ENCODE results near the gene TMPRSS11E. TPM values are rescaled to one million over a fixed set of nuclear protein-coding genes. Genes with fewer than 3 reads are reported as not detected.

The TMPRSS11E gene
- total and polyA plus RNA-seq, 11 donors: not detected

- ATAC-seq: no peak
- DNase-seq: no peak
- intact Hi-C loops (cut with DNase I): no loop called here
- Histone ChIP-seq H3K9me3 (no peaks in the 10 kb centered on the region), H3K27ac (no peak overlapping the region), H3K4me1 (no peaks in the 10 kb centered on the region), H3K27me3 (no peaks in the 10 kb centered on the region), H3K36me3 (no peaks in the 10 kb centered on the region), H3K4me3 (no peak overlapping the region)
- TF ChIP-seq CTCF (IDR thresholded peaks at IDR 0.05) (no peak), POLR2A (IDR thresholded peaks at IDR 0.05) (no peak)
Measured at GRCh38 chr4:68469482-68469881, 22.2 kb downstream of the TMPRSS11E start.

- no peak overlapping the region for H3K27ac ChIP-seq
- no peak for TF ChIP-seq CTCF (IDR thresholded peaks at IDR 0.05)
- TF ChIP-seq POLR2A (IDR thresholded peaks at IDR 0.05): no peak
- ATAC-seq (no peak), DNase-seq (no peak)
- no peaks in the 10 kb centered on the region for H3K36me3 ChIP-seq
- H3K4me1 ChIP-seq: no peaks in the 10 kb centered on the region
- intact Hi-C loops (cut with DNase I): no loop called here
- H3K27me3 ChIP-seq: no peaks in the 10 kb centered on the region
- WGBS, 4 donors: 67 to 75% (median 72%) methylated on average over 5 of the region's 5 CpGs
- no peaks in the 10 kb centered on the region for H3K9me3 ChIP-seq
- no peak overlapping the region for H3K4me3 ChIP-seq
Measured at GRCh38 chr4:68476191-68476590, 28.9 kb downstream of the TMPRSS11E start.

GRCh38 chr4:68489338-68489737 lies 42.1 kb downstream of the TMPRSS11E start:
- no peak for DNase-seq
- Histone ChIP-seq H3K4me3 (no peak overlapping the region), H3K36me3 (no peaks in the 10 kb centered on the region), H3K9me3 (no peaks in the 10 kb centered on the region), H3K27ac (no peak overlapping the region), H3K27me3 (no peaks in the 10 kb centered on the region), H3K4me1 (peaks cover 0 to 2% (median 0%) of the 10 kb centered on the region in 12 donors)
- ATAC-seq: no peak
- intact Hi-C loops (cut with DNase I): no loop called here
- TF ChIP-seq POLR2A (IDR thresholded peaks at IDR 0.05) (no peak), CTCF (IDR thresholded peaks at IDR 0.05) (no peak)
- 64 to 88% (median 79%) methylated on average over 4 to 5 of the region's 5 CpGs for WGBS, 4 donors

- ATAC-seq (no peak), DNase-seq (peak in 1 of 5 donors; percentile 25)
- H3K4me3 ChIP-seq: no peak overlapping the region
- H3K27me3 ChIP-seq: no peaks in the 10 kb centered on the region
- H3K4me1 ChIP-seq: peaks cover 0 to 9% (median 0%) of the 10 kb centered on the region in 12 donors
- 92 to 94% (median 93%) methylated on average over 6 of the region's 6 CpGs for WGBS, 4 donors
- no peak overlapping the region for H3K27ac ChIP-seq
- no peak for TF ChIP-seq CTCF (IDR thresholded peaks at IDR 0.05)
- TF ChIP-seq POLR2A (IDR thresholded peaks at IDR 0.05): no peak
- no peaks in the 10 kb centered on the region for H3K36me3 ChIP-seq
- no peaks in the 10 kb centered on the region for H3K9me3 ChIP-seq
- intact Hi-C loops (cut with DNase I): loop anchor here in 2 of 10 donors (10.0 kb wide), 2 partner anchors 216 to 684 kb away; no protein-coding TSS in a partner anchor
Measured at GRCh38 chr4:68490826-68491457, 43.7 kb downstream of the TMPRSS11E start.

Measured in heart left ventricle (tissue), 16 donors.